Activated T-helper 2 cell treated with anti-CD3 and anti-CD28 coated beads, Interferon-gamma antibody, Interleukin-2, Interleukin-4, amounts not matched to agents 10 μg/mL and 5 μg/mL and 100 μg/mL, durations not matched to agents 14 hours and 24 hours and 36 hours (primary cell): ENCODE results near the gene IFNK. TPM values are rescaled to one million over a fixed set of nuclear protein-coding genes. Genes with fewer than 3 reads are reported as not detected.

ENCODE experiments used
- DNase-seq: peaks from one replicate; pipeline ENCODE4 v3.0.0; 2021; ENCODE audit warnings: low spot score
- H3K27ac Mint-ChIP-seq: one replicate; pipeline ENCODE4 v1.8.0; 2021; ENCODE audit warnings: mixed read lengths
- H3K27me3 Mint-ChIP-seq: one replicate; pipeline ENCODE4 v1.8.0; 2021; ENCODE audit warnings: low read depth, mixed read lengths
- H3K36me3 Mint-ChIP-seq: one replicate; pipeline ENCODE4 v1.8.0; 2021; ENCODE audit warnings: low read depth, mixed read lengths
- H3K4me1 Mint-ChIP-seq: one replicate; pipeline ENCODE4 v1.8.0; 2021; ENCODE audit warnings: low read depth, mixed read lengths
- H3K4me3 Mint-ChIP-seq: one replicate; pipeline ENCODE4 v1.8.0; 2021; ENCODE audit warnings: low read depth, mild to moderate bottlenecking, moderate library complexity, mixed read lengths
- H3K9me3 Mint-ChIP-seq: one replicate; pipeline ENCODE4 v1.8.0; 2021; ENCODE audit warnings: mixed read lengths
- intact Hi-C: fragments of 100-400 bp; cut with micrococcal nuclease; formaldehyde crosslinking; loops from one replicate; pipeline ENCODE4 v1.15.1; 2023
- total RNA-seq: library from RNA; stranded (reverse); gene quantifications from 2 replicates; pipeline ENCODE4 v1.2.3, GENCODE V29; 2022

Gene IFNK
- total RNA-seq, result not detected in 2 replicates

- intact Hi-C loops, result loop anchor here (2.0 kb wide), 1 partner anchor 19 kb away; no protein-coding TSS in a partner anchor
- Mint-ChIP-seq H3K4me3 (no peak within 1 kb of the TSS), H3K9me3 (no peaks in the 10 kb centered on the region), H3K27ac (no peak within 1 kb of the TSS), H3K36me3 (no peaks in the 10 kb centered on the region), H3K27me3 (peaks cover 27% of the 10 kb centered on the region), H3K4me1 (peaks cover 5% of the 10 kb centered on the region)
- no peak for DNase-seq
Measured at GRCh38 chr9:27524236-27524635, at the start of gene IFNK. Gene IFNK (plus strand): TSS chr9:27524290. CDS start chr9:27524337, 47 bp downstream.

- Mint-ChIP-seq H3K9me3 (peaks cover 21% of the 10 kb centered on the region), H3K4me3 (no peak overlapping the region), H3K4me1 (peaks cover 5% of the 10 kb centered on the region), H3K27me3 (peaks cover 2% of the 10 kb centered on the region), H3K27ac (no peak overlapping the region), H3K36me3 (peaks cover 3% of the 10 kb centered on the region)
- intact Hi-C loops, result no loop called here
- no peak for DNase-seq
Measured at GRCh38 chr9:27474305-27474704, 49.8 kb upstream of the IFNK start.

- intact Hi-C loops, result no loop called here
- H3K9me3 Mint-ChIP-seq, result peaks cover 22% of the 10 kb centered on the region
- H3K4me1 Mint-ChIP-seq, result peaks cover 5% of the 10 kb centered on the region
- H3K27me3 Mint-ChIP-seq, result peaks cover 2% of the 10 kb centered on the region
- H3K36me3 Mint-ChIP-seq, result peaks cover 3% of the 10 kb centered on the region
- no peak overlapping the region for H3K4me3 Mint-ChIP-seq
- H3K27ac Mint-ChIP-seq, result no peak overlapping the region
- DNase-seq, result no peak
Measured at GRCh38 chr9:27475057-27475595, 49.0 kb upstream of the IFNK start.

GRCh38 chr9:27476870-27477515, 47.1 kb upstream of the IFNK start:
- intact Hi-C loops, result no loop called here
- no peak overlapping the region for H3K4me3 Mint-ChIP-seq
- H3K36me3 Mint-ChIP-seq, result peaks cover 3% of the 10 kb centered on the region
- DNase-seq, result no peak
- H3K27me3 Mint-ChIP-seq, result peaks cover 2% of the 10 kb centered on the region
- H3K4me1 Mint-ChIP-seq, result peaks cover 3% of the 10 kb centered on the region
- peaks cover 22% of the 10 kb centered on the region for H3K9me3 Mint-ChIP-seq
- no peak overlapping the region for H3K27ac Mint-ChIP-seq

- Mint-ChIP-seq H3K36me3 (peaks cover 3% of the 10 kb centered on the region), H3K4me3 (no peak overlapping the region), H3K27me3 (peaks cover 2% of the 10 kb centered on the region), H3K4me1 (peaks cover 3% of the 10 kb centered on the region), H3K27ac (no peak overlapping the region), H3K9me3 (peaks cover 22% of the 10 kb centered on the region)
- no peak for DNase-seq
- intact Hi-C loops, result no loop called here
Measured at GRCh38 chr9:27478322-27478721, 45.8 kb upstream of the IFNK start.

GRCh38 chr9:27482709-27483108, 41.4 kb upstream of the IFNK start:
- intact Hi-C loops, result no loop called here
- H3K27ac Mint-ChIP-seq, result no peak overlapping the region
- H3K4me3 Mint-ChIP-seq, result no peak overlapping the region
- DNase-seq, result no peak
- peaks cover 3% of the 10 kb centered on the region for H3K36me3 Mint-ChIP-seq
- peaks cover 15% of the 10 kb centered on the region for H3K4me1 Mint-ChIP-seq
- peaks cover 17% of the 10 kb centered on the region for H3K9me3 Mint-ChIP-seq
- H3K27me3 Mint-ChIP-seq, result peaks cover 2% of the 10 kb centered on the region

GRCh38 chr9:27483576-27483975, 40.5 kb upstream of the IFNK start:
- intact Hi-C loops, result no loop called here

GRCh38 chr9:27485158-27485557, 38.9 kb upstream of the IFNK start:
- no peaks in the 10 kb centered on the region for H3K9me3 Mint-ChIP-seq
- H3K27me3 Mint-ChIP-seq, result no peaks in the 10 kb centered on the region
- intact Hi-C loops, result no loop called here
- DNase-seq, result no peak
- H3K36me3 Mint-ChIP-seq, result no peaks in the 10 kb centered on the region
- H3K4me1 Mint-ChIP-seq, result peaks cover 18% of the 10 kb centered on the region
- H3K27ac Mint-ChIP-seq, result no peak overlapping the region
- no peak overlapping the region for H3K4me3 Mint-ChIP-seq

More at GRCh38 chr9:27483576-27483975, 40.5 kb upstream of the IFNK start:
- H3K36me3 Mint-ChIP-seq, result no peaks in the 10 kb centered on the region
- peaks cover 15% of the 10 kb centered on the region for H3K4me1 Mint-ChIP-seq
- H3K4me3 Mint-ChIP-seq, result no peak overlapping the region
- no peak overlapping the region for H3K27ac Mint-ChIP-seq
- H3K9me3 Mint-ChIP-seq, result peaks cover 8% of the 10 kb centered on the region
- DNase-seq, result no peak
- H3K27me3 Mint-ChIP-seq, result no peaks in the 10 kb centered on the region

- Mint-ChIP-seq H3K4me3 (no peak overlapping the region), H3K4me1 (peaks cover 18% of the 10 kb centered on the region), H3K27me3 (no peaks in the 10 kb centered on the region), H3K36me3 (no peaks in the 10 kb centered on the region), H3K9me3 (no peaks in the 10 kb centered on the region), H3K27ac (no peak overlapping the region)
- no peak for DNase-seq
- intact Hi-C loops, result no loop called here
Measured at GRCh38 chr9:27487128-27487640, 36.9 kb upstream of the IFNK start.

- intact Hi-C loops, result no loop called here
- H3K4me1 Mint-ChIP-seq, result peaks cover 18% of the 10 kb centered on the region
Measured at GRCh38 chr9:27487927-27488326, 36.2 kb upstream of the IFNK start.

GRCh38 chr9:27489087-27489876, 34.8 kb upstream of the IFNK start:
- H3K4me1 Mint-ChIP-seq, result peaks cover 16% of the 10 kb centered on the region

More at GRCh38 chr9:27487927-27488326, 36.2 kb upstream of the IFNK start:
- no peaks in the 10 kb centered on the region for H3K36me3 Mint-ChIP-seq
- no peak for DNase-seq
- H3K9me3 Mint-ChIP-seq, result no peaks in the 10 kb centered on the region
- no peaks in the 10 kb centered on the region for H3K27me3 Mint-ChIP-seq
- H3K27ac Mint-ChIP-seq, result no peak overlapping the region
- H3K4me3 Mint-ChIP-seq, result no peak overlapping the region

GRCh38 chr9:27491154-27491553, 32.9 kb upstream of the IFNK start:
- Mint-ChIP-seq H3K9me3 (peaks cover 4% of the 10 kb centered on the region), H3K27ac (no peak overlapping the region), H3K4me1 (peaks cover 3% of the 10 kb centered on the region), H3K4me3 (no peak overlapping the region), H3K27me3 (no peaks in the 10 kb centered on the region), H3K36me3 (no peaks in the 10 kb centered on the region)
- no peak for DNase-seq
- intact Hi-C loops, result no loop called here

More at GRCh38 chr9:27489087-27489876, 34.8 kb upstream of the IFNK start:
- intact Hi-C loops, result no loop called here
- Mint-ChIP-seq H3K36me3 (no peaks in the 10 kb centered on the region), H3K9me3 (peaks cover 2% of the 10 kb centered on the region), H3K4me3 (no peak overlapping the region), H3K27ac (no peak overlapping the region), H3K27me3 (no peaks in the 10 kb centered on the region)
- DNase-seq, result no peak
